ENCODE data around the gene TECPR1.

Gene TECPR1

GRCh38 chr7:98196706-98197605 is 55.1 kb downstream of the TECPR1 start:
- DNase-seq (ENCODE audit: extremely low spot score, insufficient read length, low read depth) (no peak), FAIRE-seq (no peak)

GRCh38 chr7:98194672-98195457 is 57.2 kb downstream of the TECPR1 start:
- DNase-seq (ENCODE audit: extremely low spot score, insufficient read length, low read depth): no peak
- FAIRE-seq: no peak

- FAIRE-seq (no peak), DNase-seq (ENCODE audit: extremely low spot score, insufficient read length, low read depth) (no peak)
Observed at GRCh38 chr7:98194186-98194585, 57.8 kb downstream of the TECPR1 start.

- DNase-seq (ENCODE audit: extremely low spot score, insufficient read length, low read depth) (no peak), FAIRE-seq (no peak)
Observed at GRCh38 chr7:98193474-98194180, 58.4 kb downstream of the TECPR1 start.

GRCh38 chr7:98192781-98193457 is 59.1 kb downstream of the TECPR1 start:
- DNase-seq (ENCODE audit: extremely low spot score, insufficient read length, low read depth) (no peak), FAIRE-seq (no peak)

GRCh38 chr7:98191668-98192431 is 60.2 kb downstream of the TECPR1 start:
- no peak for DNase-seq (ENCODE audit: extremely low spot score, insufficient read length, low read depth)
- no peak for FAIRE-seq

- no peak for FAIRE-seq
- no peak for DNase-seq (ENCODE audit: extremely low spot score, insufficient read length, low read depth)
Observed at GRCh38 chr7:98189559-98189958, 62.5 kb downstream of the TECPR1 start.

GRCh38 chr7:98187138-98187502 is 64.9 kb downstream of the TECPR1 start:
- DNase-seq (ENCODE audit: extremely low spot score, insufficient read length, low read depth): no peak

GRCh38 chr7:98186452-98187137 is 65.4 kb downstream of the TECPR1 start:
- DNase-seq (ENCODE audit: extremely low spot score, insufficient read length, low read depth) (no peak), FAIRE-seq (no peak)

More at GRCh38 chr7:98187138-98187502, 64.9 kb downstream of the TECPR1 start:
- no peak for FAIRE-seq

GRCh38 chr7:98185101-98185500 is 66.9 kb downstream of the TECPR1 start:
- no peak for FAIRE-seq
- no peak for DNase-seq (ENCODE audit: extremely low spot score, insufficient read length, low read depth)

GRCh38 chr7:98180751-98181150 is 71.3 kb downstream of the TECPR1 start:
- no peak for FAIRE-seq
- DNase-seq (ENCODE audit: extremely low spot score, insufficient read length, low read depth): no peak

GRCh38 chr7:98178762-98179490 is 73.1 kb downstream of the TECPR1 start:
- FAIRE-seq (no peak), DNase-seq (ENCODE audit: extremely low spot score, insufficient read length, low read depth) (no peak)

- FAIRE-seq (no peak), DNase-seq (ENCODE audit: extremely low spot score, insufficient read length, low read depth) (no peak)
Observed at GRCh38 chr7:98178321-98178720, 73.7 kb downstream of the TECPR1 start.

GRCh38 chr7:98177553-98177952 is 74.5 kb downstream of the TECPR1 start:
- DNase-seq (ENCODE audit: extremely low spot score, insufficient read length, low read depth): no peak
- FAIRE-seq: no peak

- FAIRE-seq (no peak), DNase-seq (ENCODE audit: extremely low spot score, insufficient read length, low read depth) (no peak)
Observed at GRCh38 chr7:98175260-98175940, 76.6 kb downstream of the TECPR1 start.

- FAIRE-seq (no peak), DNase-seq (ENCODE audit: extremely low spot score, insufficient read length, low read depth) (no peak)
Observed at GRCh38 chr7:98174334-98175259, 77.4 kb downstream of the TECPR1 start.

- no peak for DNase-seq (ENCODE audit: extremely low spot score, insufficient read length, low read depth)
- FAIRE-seq: no peak
Observed at GRCh38 chr7:98171449-98171848, 80.6 kb downstream of the TECPR1 start.

All from GM18507 (cell line).